ENCODE data around the gene WDR19.
"Not testable (repeated sequence)": the region's sequence is repeated elsewhere in the genome, so short reads cannot be mapped to it uniquely, and the experiment has no call there.

WDR19 gene

DNA sequence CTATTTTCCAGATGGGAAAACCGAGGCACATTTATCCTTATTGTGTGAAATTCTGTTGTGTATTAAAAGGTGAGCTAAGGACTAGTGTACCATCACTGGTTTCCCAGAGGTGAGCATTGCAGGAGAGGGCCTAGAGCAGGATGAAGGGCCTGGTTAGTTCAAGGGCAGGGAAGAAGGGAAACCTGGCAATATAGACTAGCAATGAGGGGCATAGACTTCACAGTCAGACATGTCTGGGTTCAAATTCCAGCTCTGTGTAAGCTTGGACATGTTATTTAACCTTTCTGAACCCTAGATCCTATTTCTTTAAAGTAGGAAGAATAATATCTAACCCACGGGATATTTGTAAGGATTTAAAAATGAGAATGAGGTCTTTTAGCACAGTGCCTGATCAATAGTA is 50.8 kb downstream of the WDR19 start:
- no peak for DNase-seq (ENCODE audit: low read depth)

- DNase-seq (ENCODE audit: low read depth) = no peak
These were observed 51.5 kb downstream of the WDR19 start for GRCh38 chr4:39233783-39234182.

DNA sequence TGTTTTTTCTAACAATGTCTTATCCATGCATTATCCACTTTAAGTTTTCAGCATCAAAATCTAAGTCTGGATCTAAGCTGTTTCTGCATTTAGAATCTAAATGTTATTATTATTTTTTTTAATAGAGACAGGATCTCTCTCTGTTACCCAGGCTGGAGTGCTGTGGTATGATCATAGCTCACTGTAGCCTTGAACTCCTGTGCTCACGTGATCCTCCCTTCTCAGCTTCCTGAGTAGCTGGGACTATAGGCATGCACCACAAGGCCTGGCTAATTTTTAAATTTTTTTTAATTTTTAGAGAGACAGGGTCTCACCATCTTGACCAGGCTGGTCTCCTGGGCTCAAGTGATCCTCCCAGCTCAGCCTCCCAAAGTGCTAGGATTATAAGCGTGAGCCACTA is 52.7 kb downstream of the WDR19 start:
- DNase-seq (ENCODE audit: low read depth) = no peak

DNA sequence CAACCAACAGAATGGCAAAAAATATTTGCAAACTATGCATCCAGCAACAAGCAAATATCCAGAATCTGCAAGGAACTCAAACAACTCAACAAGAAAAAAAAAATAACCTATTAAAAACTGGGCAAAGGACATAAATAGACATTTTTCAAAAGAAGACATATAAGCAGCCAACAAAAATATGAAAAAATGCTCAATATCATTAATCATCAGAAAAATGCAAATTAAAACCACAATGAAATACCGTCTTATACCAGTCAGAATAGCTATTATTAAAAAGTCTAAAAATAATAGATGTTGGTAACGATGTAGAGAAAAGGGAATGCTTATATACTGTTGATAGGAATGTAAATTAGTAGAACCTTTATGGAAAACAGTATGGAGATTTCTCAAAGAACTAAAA is 53.4 kb downstream of the WDR19 start:
- no peak for DNase-seq (ENCODE audit: low read depth)

GRCh38 chr4:39237179-39237578 is 54.9 kb downstream of the WDR19 start:
- no peak for DNase-seq (ENCODE audit: low read depth)

GRCh38 chr4:39243462-39243861 is 61.1 kb downstream of the WDR19 start:
- DNase-seq (ENCODE audit: low read depth) = no peak

DNA sequence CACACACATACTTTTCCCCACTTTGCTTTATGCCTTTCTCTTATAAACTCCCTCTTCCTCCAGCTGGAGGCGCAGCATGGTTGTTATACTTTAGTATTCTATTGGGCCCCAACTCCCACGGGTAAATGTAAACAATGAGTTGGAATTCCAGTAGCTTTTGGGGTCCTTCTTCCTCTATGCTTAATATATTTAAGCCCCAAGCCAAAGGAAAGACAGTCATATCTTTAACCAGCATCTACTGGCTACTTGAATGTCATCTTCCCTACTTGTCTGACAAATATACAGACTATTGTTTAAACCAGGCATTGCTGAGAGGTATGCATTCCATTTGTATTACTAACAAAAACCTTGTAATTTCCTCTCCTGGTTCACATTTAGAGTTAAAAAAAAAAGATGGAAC is 72.9 kb downstream of the WDR19 start:
- DNase-seq (ENCODE audit: low read depth) = no peak

DNA sequence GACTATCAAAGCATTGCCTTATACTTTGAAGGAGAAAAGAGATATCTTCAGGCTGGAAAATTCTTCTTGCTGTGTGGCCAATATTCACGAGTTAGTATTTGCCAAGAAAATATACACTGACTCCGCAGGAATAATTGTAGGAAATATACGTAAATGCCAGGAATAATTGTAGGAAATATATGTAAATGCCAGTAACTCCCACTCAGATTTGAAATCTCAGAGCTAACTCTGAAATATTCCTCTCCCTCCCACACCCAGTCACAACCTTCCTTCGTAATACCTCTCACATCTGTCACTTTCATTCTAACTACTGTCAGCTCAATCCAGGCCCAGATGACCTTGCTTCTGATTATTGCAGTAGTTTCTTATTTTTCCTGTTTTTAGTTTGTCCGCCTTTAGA is 73.5 kb downstream of the WDR19 start:
- DNase-seq (ENCODE audit: low read depth) = no peak

DNA sequence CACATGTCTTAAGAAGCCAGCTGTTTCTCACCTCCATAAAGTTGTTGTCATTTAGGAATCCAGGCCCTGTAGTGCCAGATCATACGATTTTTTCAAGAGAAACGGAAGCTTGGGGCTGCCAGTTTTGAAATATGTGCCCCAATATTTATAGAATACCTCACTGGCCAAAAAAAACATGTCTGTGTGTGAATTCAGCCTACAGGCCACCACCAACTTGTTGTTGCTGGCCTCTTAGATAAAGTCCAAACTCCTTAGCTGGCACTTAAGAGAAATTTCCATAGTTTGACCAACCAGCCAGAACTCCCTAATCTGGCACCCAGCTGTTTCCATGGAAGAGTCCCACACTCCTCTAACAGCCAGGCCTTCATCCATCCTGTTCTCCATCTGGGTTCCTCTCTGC is 74.1 kb downstream of the WDR19 start:
- no peak for DNase-seq (ENCODE audit: low read depth)

DNA sequence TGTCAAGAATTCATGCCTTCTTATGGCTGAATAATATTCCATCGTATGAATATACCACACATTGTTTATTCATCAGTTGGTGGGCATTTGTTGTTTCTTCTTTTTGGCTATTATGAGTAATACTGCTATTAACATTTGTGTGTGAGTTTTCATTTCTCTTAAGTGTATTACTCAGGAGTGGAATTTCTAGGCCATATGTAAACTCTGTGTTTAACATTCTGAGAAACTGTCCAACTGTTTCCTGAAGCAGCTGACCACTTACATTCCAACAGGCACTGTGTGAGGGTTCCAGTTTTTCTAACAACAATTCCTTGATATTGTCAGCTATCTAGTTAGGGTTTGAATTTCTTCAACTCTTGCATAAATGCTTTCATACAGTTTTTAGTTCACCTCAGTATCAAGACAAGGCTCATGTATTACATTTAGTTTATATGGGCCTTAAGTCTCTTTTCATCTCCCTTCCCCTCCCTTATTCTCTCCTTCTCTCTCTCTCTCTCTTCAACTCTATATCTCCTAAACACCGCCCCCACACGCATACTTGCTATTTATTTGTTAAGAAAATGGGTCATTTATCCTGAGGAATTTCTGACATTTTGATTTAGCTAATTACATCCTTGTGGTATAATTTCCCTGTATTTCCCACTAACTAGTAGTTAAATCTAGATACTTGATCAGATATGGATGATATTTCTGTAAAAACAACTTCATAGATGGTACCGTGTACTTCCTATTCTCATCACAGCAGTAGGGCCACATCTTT is 77.4 kb downstream of the WDR19 start:
- no peak for DNase-seq (ENCODE audit: low read depth)

DNA sequence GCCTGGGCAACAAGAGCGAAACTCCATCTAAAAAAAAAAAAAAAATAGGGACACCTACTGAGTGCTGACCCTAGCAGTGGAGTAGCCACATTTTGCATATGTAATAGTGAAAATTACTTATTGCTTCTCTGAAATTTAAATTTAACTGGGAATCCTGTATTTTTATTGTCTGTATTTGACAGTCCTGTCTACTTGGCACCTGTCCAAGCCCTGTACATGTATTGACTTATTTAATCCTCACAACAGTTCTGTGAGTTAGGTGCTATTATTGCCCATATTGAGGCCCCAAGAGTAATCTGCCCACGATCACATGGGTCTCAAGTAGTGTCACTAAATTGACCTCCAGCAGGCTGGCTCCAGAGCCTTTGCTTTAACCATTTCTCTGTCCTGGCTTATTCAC is 81.6 kb downstream of the WDR19 start:
- no peak for DNase-seq (ENCODE audit: low read depth)

DNA sequence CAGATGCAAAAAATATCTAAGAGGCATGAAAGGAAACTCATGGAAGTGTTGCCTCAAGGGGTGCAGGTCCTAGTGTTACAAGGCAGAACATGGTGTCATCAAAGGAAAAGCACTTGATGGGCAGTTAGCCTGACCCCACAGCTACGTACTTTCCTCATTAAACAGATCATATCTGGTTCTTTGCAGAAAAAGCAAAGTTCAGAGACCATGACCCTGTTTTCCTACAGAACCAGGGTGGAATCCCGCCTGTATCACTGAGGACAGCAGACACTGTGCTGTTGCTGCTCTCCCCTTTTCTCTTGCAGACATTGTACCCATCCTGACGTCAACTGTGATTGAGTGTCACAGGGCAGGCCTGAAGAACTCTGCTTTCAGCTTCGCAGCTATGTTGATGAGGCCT is 92.2 kb downstream of the WDR19 start:
- DNase-seq (ENCODE audit: low read depth) = no peak

GRCh38 chr4:39277661-39278060 is 95.3 kb downstream of the WDR19 start:
- DNase-seq (ENCODE audit: low read depth) = not testable (repeated sequence)

- DNase-seq (ENCODE audit: low read depth) = no peak
These were observed 96.1 kb downstream of the WDR19 start for GRCh38 chr4:39278476-39278875.

GRCh38 chr4:39279416-39279815 is 97.1 kb downstream of the WDR19 start:
- no peak for DNase-seq (ENCODE audit: low read depth)

DNA sequence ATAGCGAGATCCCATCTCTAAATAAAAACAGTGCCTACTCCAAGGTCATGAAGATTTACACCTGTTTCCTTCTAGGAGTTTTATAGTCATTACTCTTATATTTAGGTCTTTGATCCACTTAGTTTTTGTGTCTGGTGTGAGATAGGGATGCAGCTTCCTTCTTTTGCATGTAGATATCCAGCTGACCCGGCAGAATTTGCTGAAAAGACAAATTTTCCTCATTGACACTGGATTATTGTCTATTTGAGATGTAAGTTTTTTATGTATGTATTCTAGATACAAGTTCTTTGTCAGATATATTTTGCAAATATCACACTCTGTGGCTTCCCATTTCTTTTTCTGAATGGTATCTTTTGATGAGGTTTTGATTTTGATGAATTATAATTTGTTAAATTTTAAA is 98.4 kb downstream of the WDR19 start:
- no peak for DNase-seq (ENCODE audit: low read depth)

DNA sequence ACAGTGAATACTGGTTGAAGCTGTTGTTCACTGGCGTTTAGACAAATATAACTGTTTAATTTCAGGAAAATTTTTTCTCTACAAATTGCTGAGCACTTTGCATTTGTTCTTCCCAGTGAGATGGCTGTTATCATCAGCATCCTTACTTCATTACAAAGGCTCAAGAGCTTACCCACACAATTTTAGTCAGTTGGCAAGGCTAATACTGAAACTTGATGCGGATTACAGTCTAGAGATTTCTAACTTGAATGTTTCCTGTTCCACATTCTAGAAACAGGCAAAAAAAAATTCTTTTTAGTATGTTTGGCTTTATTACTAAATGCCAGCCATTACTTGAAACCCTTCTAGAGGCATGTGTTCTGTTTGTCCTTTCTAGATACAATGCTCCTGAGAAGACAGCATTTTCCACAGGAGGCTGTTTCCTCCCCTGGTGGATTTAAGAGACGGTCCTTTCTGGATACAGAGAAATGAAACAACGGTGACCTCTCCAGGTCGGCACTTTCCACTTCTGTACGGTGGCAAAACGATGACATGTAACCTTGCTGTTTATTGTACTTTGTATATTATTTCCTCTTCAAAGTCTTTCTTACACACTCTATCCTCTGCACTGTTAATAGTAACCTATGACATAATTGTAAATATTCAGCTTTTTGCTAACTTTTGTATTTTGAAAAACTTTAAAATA is 102.9 kb downstream of the WDR19 start:
- no peak for DNase-seq (ENCODE audit: low read depth)

GRCh38 chr4:39285853-39286252 is 103.5 kb downstream of the WDR19 start:
- no peak for DNase-seq (ENCODE audit: low read depth)

DNA sequence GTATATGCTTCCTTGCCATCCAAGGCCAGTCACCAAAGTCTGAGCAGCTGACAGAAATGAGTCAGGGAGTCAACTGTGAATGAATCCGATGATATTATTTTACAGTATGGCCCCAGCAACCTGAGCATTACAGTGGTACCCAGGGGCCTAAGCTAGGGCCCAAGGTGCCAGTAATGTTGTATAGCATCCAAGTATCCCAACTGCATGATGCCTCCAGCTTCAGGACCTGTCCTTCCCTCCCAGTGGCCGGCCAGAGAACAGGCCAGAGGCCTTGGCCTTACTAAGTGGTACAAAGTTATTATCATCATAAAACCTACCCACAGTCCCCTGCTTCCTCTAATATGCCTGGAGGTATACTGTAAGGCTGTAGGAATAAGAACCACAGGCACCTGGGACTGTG is 103.9 kb downstream of the WDR19 start:
- no peak for DNase-seq (ENCODE audit: low read depth)

DNA sequence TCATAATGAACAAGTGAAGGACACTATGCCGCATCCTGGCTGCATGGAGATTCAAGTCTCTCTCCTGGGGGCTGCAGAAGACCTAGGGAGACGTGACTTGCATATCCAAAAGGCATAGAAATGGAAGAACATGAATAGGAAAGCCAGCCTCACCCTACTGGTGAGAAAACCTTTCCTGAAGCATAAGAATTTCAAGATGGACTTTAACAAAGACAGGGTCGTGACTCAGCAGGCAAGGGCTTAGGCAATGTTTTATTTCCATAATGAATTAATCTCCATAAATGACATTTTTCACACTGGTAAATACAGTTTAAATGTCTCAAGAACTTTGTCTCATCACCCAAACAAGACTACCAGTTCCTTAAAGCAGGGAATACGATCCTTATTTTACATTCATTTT is 104.9 kb downstream of the WDR19 start:
- no peak for DNase-seq (ENCODE audit: low read depth)

- DNase-seq (ENCODE audit: low read depth) = no peak
These were observed 109.4 kb downstream of the WDR19 start for GRCh38 chr4:39291686-39292085.

DNA sequence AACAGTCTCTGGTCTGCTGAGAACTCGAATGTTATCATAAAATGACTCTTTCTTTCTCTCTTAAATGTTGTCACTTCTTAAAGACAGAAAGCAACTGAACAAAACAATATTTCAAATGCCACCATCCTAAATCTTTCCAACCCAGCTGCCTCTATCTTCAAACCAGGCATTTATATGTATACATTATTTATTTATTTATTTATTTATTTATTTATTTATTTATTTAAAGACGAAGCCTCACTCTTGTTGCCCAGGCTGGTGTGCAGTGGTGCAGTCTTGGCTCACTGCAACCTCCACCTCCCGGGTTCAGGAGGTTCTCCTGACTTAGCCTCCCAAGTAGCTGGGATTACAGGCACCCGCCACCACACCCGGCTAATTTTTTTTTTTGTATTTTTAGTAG is 110.1 kb downstream of the WDR19 start:
- not testable (repeated sequence) for DNase-seq (ENCODE audit: low read depth)

- no peak for DNase-seq (ENCODE audit: low read depth)
These were observed 113.5 kb downstream of the WDR19 start for GRCh38 chr4:39295784-39296183.

DNA sequence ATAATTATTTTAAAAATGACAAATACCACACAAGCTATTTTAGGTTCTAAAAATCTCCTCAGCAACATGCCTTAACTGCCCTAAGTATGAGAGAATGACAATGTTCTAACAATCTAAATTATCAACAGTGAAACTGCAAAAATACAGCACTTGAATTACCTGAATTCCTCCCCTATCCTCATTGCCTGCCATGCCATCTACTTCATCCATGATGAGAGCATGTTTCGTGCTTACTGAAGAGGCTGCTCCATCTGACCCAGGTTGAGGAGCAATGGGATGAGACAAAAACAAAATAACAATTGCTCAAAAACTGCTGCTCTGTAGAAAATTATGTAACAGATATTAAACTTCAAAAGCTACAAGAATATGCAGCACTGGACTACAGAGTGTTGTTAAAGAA is 120.6 kb downstream of the WDR19 start:
- DNase-seq (ENCODE audit: low read depth) = no peak

Measured in activated T-cell treated with anti-CD3 and anti-CD28 coated beads for 1 hour (primary cell).